Activated CD4-positive, alpha-beta memory T cell treated with anti-CD3 and anti-CD28 coated beads, Interleukin-2, amount 10 ng/mL, durations not matched to agents 7 days and 5 days (primary cell): Measurements from ENCODE around the gene RPRM. TPM values are rescaled to one million over a fixed set of nuclear protein-coding genes. Genes with fewer than 3 reads are reported as not detected.
"Not testable (repeated sequence)": the region's sequence is repeated elsewhere in the genome, so short reads cannot be mapped to it uniquely, and the experiment has no call there.

Experiments used
- CTCF ChIA-PET: fragments of 350-600 bp; sonication (Branson Sonifier 250); formaldehyde crosslinking; loops from one replicate; lab custom pipeline; 2021; ENCODE audit warnings: antibody characterized with exemption, inconsistent platforms; lab: Charles Lee
- POLR2A ChIA-PET: fragments of 350-600 bp; sonication (Branson Sonifier 250); formaldehyde crosslinking; loops from one replicate; lab custom pipeline; 2021; ENCODE audit warnings: antibody characterized with exemption; lab: Charles Lee
- DNase-seq: peaks from one replicate; pipeline ENCODE4 v3.0.0-alpha.2; 2020
- H3K27ac Mint-ChIP-seq: one replicate; pipeline ENCODE4 v1.8.0; 2021; ENCODE audit warnings: mild to moderate bottlenecking, mixed read lengths
- H3K27me3 Mint-ChIP-seq: one replicate; pipeline ENCODE4 v1.8.0; 2021; ENCODE audit warnings: mixed read lengths
- H3K36me3 Mint-ChIP-seq: one replicate; pipeline ENCODE4 v1.8.0; 2021; ENCODE audit warnings: low read depth, mixed read lengths
- H3K4me1 Mint-ChIP-seq: one replicate; pipeline ENCODE4 v1.8.0; 2021; ENCODE audit warnings: mixed read lengths
- H3K4me3 Mint-ChIP-seq: one replicate; pipeline ENCODE4 v1.8.0; 2021; ENCODE audit warnings: mild to moderate bottlenecking, mixed read lengths
- H3K9me3 Mint-ChIP-seq: one replicate; pipeline ENCODE4 v1.8.0; 2021; ENCODE audit warnings: mixed read lengths
- total RNA-seq, 2 experiments: library from RNA; stranded (reverse); gene quantifications; one replicate each; pipeline ENCODE4 v1.2.3, GENCODE V29; 2021

Gene RPRM
- total RNA-seq, 2 experiments from 2014 or later, result not detected

DNA sequence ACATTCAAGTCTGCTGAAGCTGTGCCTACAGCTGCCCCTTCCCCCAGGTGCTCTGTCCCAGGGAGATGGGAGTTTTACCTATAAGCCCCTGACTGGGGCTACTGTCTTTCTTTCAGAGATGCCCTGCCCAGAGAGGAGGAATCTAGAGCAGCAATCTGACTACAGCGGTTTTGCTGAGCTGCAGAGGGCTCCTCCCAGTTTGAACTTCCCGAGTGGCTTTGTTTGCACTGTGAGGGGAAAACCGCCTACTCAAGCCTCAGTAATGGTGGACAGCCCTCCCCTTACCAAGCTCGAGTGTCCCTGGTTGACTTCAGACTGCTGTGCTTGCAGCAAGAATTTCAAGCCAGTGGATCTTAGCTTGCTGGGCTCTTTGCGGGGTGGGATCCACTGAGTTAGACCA is 35.9 kb downstream of the RPRM start:
- H3K27me3 Mint-ChIP-seq, result not testable (repeated sequence)

DNA sequence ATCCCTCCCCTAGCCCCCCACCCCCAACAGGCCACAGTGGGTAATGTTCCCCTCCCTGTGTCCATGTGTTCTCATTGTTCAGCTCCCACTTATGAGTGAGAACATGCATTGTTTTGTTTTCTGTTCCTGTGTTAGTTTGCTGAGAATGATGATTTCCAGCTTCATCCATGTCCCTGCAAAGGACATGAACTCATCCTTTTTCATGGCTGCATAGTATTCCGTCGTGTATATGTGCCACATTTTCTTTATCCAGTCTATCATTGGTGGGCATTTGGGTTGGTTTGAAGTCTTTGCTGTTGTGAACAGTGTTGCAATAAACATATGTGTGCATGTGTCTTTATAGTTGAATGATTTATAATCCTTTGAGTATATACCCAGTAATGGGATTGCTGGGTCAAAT is 38.5 kb downstream of the RPRM start:
- H3K27me3 Mint-ChIP-seq, CTCF ChIA-PET, H3K27ac Mint-ChIP-seq, DNase-seq, H3K36me3 Mint-ChIP-seq, H3K4me1 Mint-ChIP-seq, H3K4me3 Mint-ChIP-seq, POLR2A ChIA-PET: not testable (repeated sequence)
- peaks cover 10% of the 10 kb centered on the region for H3K9me3 Mint-ChIP-seq

More for the DNA sequence above, 35.9 kb downstream of the RPRM start:
- H3K27ac Mint-ChIP-seq, H3K4me3 Mint-ChIP-seq, H3K36me3 Mint-ChIP-seq, H3K9me3 Mint-ChIP-seq, POLR2A ChIA-PET, H3K4me1 Mint-ChIP-seq, CTCF ChIA-PET, DNase-seq: not testable (repeated sequence)

DNA sequence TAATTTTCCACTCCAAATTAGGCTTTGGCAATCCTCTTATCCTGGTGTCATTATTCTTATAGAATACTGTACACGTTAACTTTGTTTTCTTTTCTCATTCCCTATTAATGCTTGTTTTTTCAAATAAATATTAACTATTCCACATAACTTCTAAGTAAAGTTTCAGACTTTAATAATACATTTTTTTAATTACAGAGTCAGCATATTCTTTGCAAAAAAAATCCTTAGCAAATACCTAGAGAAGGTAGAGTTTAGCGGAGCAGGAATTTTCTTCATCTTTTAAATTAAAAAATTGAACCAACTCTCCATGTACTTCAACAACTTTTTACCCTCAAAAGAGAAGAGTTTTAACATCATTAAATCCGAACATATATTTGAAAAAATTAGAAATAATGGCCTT is 45.2 kb downstream of the RPRM start:
- H3K4me1 Mint-ChIP-seq, result no peaks in the 10 kb centered on the region
- no peaks in the 10 kb centered on the region for H3K27me3 Mint-ChIP-seq
- no peaks in the 10 kb centered on the region for H3K36me3 Mint-ChIP-seq
- H3K27ac Mint-ChIP-seq, result no peak overlapping the region
- peaks cover 2% of the 10 kb centered on the region for H3K9me3 Mint-ChIP-seq
- no peak for DNase-seq
- ChIA-PET POLR2A (no interaction called here), CTCF (no interaction called here)
- H3K4me3 Mint-ChIP-seq, result no peak overlapping the region

DNA sequence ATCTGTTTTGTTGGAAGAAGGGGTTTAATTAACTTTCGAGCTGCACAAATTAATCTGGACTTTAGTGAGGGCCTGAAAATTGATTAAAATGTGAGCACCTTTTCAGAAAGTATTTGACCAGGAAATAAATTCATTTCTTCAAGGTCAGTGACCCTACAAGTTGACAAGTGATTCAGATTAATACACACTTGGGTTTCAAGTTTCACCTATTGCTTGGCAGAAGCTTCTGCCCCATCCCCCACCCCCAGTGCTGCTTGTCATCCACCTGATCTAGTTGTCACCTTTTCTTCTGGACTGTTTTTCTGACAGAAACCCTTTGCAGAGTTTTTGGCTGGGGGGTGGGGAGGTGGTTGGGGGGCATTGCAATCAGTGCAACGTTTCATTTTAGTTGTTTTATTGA is 46.2 kb downstream of the RPRM start:
- Mint-ChIP-seq H3K27me3 (no peaks in the 10 kb centered on the region), H3K36me3 (no peaks in the 10 kb centered on the region), H3K4me3 (no peak overlapping the region), H3K9me3 (peaks cover 2% of the 10 kb centered on the region), H3K4me1 (no peaks in the 10 kb centered on the region), H3K27ac (no peak overlapping the region)
- DNase-seq, result no peak
- CTCF ChIA-PET, result no interaction called here
- POLR2A ChIA-PET, result no interaction called here

DNA sequence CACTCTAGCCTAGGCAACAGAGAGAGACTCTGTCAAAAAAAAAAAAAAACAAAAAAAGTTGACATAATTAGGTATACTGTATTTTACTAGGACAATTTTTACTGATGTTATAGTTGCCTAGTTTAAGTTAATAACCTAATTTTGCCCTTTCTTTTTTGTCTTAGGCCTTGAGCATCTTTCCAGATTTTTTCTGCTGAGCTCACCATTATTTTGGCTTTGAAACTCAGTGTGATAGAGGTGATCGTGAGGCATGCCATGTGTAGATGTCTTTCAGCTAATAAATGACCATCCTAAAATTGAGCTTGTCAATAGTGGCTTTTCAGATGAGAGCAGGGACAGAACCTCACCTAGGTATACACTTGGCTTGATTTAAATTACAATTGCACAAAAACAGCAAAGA is 47.4 kb downstream of the RPRM start:
- ChIA-PET POLR2A (no interaction called here), CTCF (no interaction called here)
- H3K9me3 Mint-ChIP-seq, result no peaks in the 10 kb centered on the region
- H3K4me3 Mint-ChIP-seq, result no peak overlapping the region
- no peaks in the 10 kb centered on the region for H3K27me3 Mint-ChIP-seq
- H3K36me3 Mint-ChIP-seq, result no peaks in the 10 kb centered on the region
- DNase-seq, result no peak
- H3K27ac Mint-ChIP-seq, result no peak overlapping the region
- no peaks in the 10 kb centered on the region for H3K4me1 Mint-ChIP-seq
